GM10248 (cell line): ENCODE data around the gene PRKCE.

ENCODE experiments used
- CTCF ChIA-PET: fragments of 300-600 bp; sonication (Branson Sonifier 250); formaldehyde crosslinking; extraction: SDS; loops from one replicate; lab custom pipeline; 2021; ENCODE audit warnings: antibody characterized with exemption; lab: Yijun Ruan, JAX
- POLR2A ChIA-PET: fragments of 350-650 bp; sonication (Branson Sonifier 250); formaldehyde crosslinking; extraction: SDS; loops from one replicate; lab custom pipeline; 2020; ENCODE audit warnings: antibody characterized with exemption; lab: Yijun Ruan, JAX
- DNase-seq: peaks from one replicate; pipeline ENCODE4 v3.0.0; 2012; ENCODE audit errors: extremely low spot score
- CTCF ChIP-seq: IDR thresholded peaks from 2 replicates; pipeline ENCODE4 v1.5.1; 2012; ENCODE audit warnings: mild to moderate bottlenecking, low read depth; ENCODE audit errors: extremely low read depth, missing control alignments, control extremely low read depth

PRKCE gene

GRCh38 chr2:46087492-46087891, 436.0 kb downstream of the PRKCE start:
- DNase-seq = no peak
- ChIA-PET CTCF (interaction anchor here (1.1 kb wide), 1 partner anchor 8 kb away, joined by 3 read pairs; no protein-coding TSS in a partner anchor), POLR2A (no interaction called here)
- no peak for TF ChIP-seq CTCF

DNA sequence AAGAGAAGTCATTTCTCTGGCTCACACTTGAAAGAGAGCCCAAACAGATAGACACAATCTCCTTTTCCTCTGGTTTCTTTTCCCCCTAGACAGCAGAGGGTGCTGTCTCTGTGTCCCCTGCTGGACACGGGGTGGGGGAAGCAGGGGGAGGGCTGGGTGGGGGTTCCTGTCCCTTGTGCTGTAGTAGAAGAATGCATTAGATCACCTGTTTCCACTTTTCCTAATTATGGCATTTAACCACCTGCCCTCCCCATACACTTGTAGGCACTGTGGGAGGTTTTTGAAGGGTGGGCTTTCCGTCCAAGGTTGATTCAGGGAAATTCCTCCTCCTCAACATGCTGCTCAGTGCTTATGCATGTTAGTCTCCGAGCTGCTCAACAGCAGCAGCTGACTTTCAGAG, 439.5 kb downstream of the PRKCE start:
- ChIA-PET POLR2A (no interaction called here), CTCF (interaction anchor here (2.0 kb wide), 1 partner anchor 12 kb away, joined by 4 read pairs; no protein-coding TSS in a partner anchor)
- TF ChIP-seq CTCF = no peak
- no peak for DNase-seq

DNA sequence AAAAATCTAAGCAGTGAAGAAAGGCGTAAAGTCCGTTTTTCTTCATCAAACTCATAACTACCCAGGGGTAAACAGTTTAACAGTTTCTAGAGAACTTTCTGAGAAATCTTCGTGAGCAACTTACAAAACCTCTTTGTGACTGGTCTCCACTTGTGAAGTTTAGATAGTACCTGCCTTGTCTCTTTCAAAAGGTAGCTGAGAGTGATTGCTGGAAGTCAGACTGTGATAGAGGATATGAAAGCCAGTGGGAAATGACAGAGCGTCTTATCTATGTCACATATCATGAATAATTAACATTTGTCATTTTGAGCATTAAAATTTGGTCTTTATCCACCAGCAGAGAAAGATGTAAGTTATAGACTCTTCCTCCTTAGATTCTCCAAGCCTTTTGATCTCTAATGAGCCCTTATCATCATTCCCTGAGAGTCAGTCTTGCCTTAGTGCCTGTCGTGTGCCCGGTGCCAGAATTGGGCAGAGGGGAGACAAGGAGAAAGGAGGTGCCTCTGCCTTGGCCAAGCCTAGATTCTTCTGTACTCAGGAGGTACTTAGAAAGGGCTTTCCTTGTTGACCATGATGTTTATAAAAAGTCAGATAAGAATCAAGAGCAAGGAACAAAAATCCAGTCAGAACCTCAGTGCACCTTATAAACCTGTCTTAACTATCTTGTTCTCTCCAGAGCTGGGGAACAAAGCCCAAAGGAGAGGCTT, 440.6 kb downstream of the PRKCE start:
- POLR2A ChIA-PET = no interaction called here
- CTCF ChIA-PET = interaction anchor here (1.0 to 1.8 kb wide), 3 partner anchors 9 to 98 kb away, joined by 3 to 6 read pairs (median 4); no protein-coding TSS in a partner anchor
- no peak for DNase-seq
- no peak for TF ChIP-seq CTCF

DNA sequence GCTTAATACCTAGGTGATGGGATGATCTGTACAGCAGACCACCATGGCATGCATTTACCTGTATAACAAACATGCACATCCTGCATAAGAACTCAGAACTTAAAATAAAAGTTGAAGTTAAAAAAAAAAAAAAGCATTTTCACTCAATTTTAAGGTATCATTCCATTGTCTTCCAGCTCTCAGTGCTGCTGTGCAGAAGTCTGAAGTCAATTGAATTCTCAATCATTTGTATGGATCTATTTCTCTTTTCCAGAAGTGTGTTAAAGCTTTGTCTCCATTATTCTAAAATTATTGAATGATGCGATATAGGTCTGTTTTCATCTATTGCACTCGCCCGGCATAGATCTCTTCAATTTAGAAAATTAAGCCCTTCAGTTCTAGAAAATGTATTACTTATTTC, 443.2 kb downstream of the PRKCE start:
- POLR2A ChIA-PET = no interaction called here
- no peak for DNase-seq
- CTCF ChIA-PET = interaction anchor here (1.2 kb wide), 1 partner anchor 14 kb away, joined by 3 read pairs; no protein-coding TSS in a partner anchor
- no peak for TF ChIP-seq CTCF

DNA sequence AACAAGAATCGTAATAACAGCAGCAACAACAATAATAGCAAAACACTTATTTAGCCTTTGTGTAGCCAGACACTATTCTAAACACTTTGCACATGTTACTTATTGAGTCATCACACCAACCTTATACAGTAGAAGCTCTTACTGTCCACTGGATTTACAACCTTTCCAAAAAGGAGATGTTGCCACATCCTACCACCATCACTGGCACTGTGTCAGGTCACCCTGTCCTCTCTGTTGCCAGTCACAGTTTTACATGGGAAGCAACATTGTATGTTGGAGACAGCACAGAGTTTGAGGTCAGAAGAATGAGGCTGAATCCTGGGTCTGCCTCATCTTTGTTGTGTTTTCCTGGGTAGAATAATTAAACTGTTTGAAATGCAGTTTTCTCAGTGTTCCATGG, 444.4 kb downstream of the PRKCE start:
- no peak for DNase-seq
- TF ChIP-seq CTCF = no peak
- POLR2A ChIA-PET = no interaction called here
- CTCF ChIA-PET = interaction anchor here (1.1 kb wide), 1 partner anchor 13 kb away, joined by 3 read pairs; no protein-coding TSS in a partner anchor

GRCh38 chr2:46096260-46096659, 444.8 kb downstream of the PRKCE start:
- ChIA-PET POLR2A (no interaction called here), CTCF (interaction anchor here (1.1 kb wide), 1 partner anchor 13 kb away, joined by 3 read pairs; no protein-coding TSS in a partner anchor)
- no peak for DNase-seq
- no peak for TF ChIP-seq CTCF
